GM19324 (cell line): ENCODE results near the gene TUBA1C.
"Not testable (repeated sequence)": the region's sequence is repeated elsewhere in the genome, so short reads cannot be mapped to it uniquely, and the experiment has no call there.

Source experiments
- ATAC-seq: cut with Tn5 transposase; IDR thresholded peaks from one replicate; pipeline ENCODE4 v1.9.1; 2021; ENCODE audit warnings: mild to moderate bottlenecking, moderate library complexity; ENCODE audit not compliant: unreplicated experiment, low FRiP score

TUBA1C gene

GRCh38 chr12:49280545-49280944, 15.7 kb downstream of the TUBA1C start:
- not testable (repeated sequence) for ATAC-seq

GRCh38 chr12:49282302-49282701, 17.4 kb downstream of the TUBA1C start:
- no peak for ATAC-seq

GRCh38 chr12:49282740-49283375, 18.0 kb downstream of the TUBA1C start:
- ATAC-seq = not testable (repeated sequence)

GRCh38 chr12:49283541-49284429, 18.9 kb downstream of the TUBA1C start:
- no peak for ATAC-seq

GRCh38 chr12:49284672-49285071, 19.8 kb downstream of the TUBA1C start:
- ATAC-seq = no peak

- no peak for ATAC-seq
Observed at GRCh38 chr12:49287876-49288275, 23.0 kb downstream of the TUBA1C start.

- no peak for ATAC-seq
Observed at GRCh38 chr12:49288412-49288853, 23.6 kb downstream of the TUBA1C start.

- no peak for ATAC-seq
Observed at GRCh38 chr12:49288922-49289555, 24.2 kb downstream of the TUBA1C start.

GRCh38 chr12:49292729-49293055, 27.8 kb downstream of the TUBA1C start:
- ATAC-seq = no peak

GRCh38 chr12:49293056-49293956, 28.4 kb downstream of the TUBA1C start:
- ATAC-seq = no peak

GRCh38 chr12:49294086-49294803, 29.4 kb downstream of the TUBA1C start:
- ATAC-seq = no peak

GRCh38 chr12:49294804-49295081, 29.9 kb downstream of the TUBA1C start:
- ATAC-seq = no peak

- no peak for ATAC-seq
Observed at GRCh38 chr12:49295082-49295936, 30.4 kb downstream of the TUBA1C start, which contains the start of gene PRPH. Gene PRPH, plus strand, starts transcription at chr12:49295147. Its CDS starts 54 bp downstream, at chr12:49295201.

GRCh38 chr12:49296034-49296835, 31.4 kb downstream of the TUBA1C start:
- no peak for ATAC-seq

GRCh38 chr12:49296836-49297694, 32.2 kb downstream of the TUBA1C start:
- no peak for ATAC-seq

- no peak for ATAC-seq
Observed at GRCh38 chr12:49297695-49298060, 32.8 kb downstream of the TUBA1C start.

GRCh38 chr12:49298160-49298559, 33.3 kb downstream of the TUBA1C start:
- no peak for ATAC-seq
